ENCODE measurements around the gene STX16.

The STX16 gene

GRCh38 chr20:58675146-58675584 lies 24.1 kb downstream of the STX16 start:
- H3K27ac ChIP-seq (ENCODE audit: low read depth, low read length), result no peak overlapping the region
- H3K4me1 ChIP-seq (ENCODE audit: insufficient read depth, low read length), result no peaks in the 10 kb centered on the region
- H3K4me3 ChIP-seq (ENCODE audit: low read depth in 1 of 2, low read length in 2 of 2), result no peak overlapping the region
- H3K9ac ChIP-seq (ENCODE audit: low read length), result no peak overlapping the region
- H3K36me3 ChIP-seq (ENCODE audit: insufficient read depth, low read length), result peaks cover 61% of the 10 kb centered on the region
- no peaks in the 10 kb centered on the region for H3K27me3 ChIP-seq (ENCODE audit: control insufficient read depth in 1 of 2, insufficient read depth in 2 of 2, low read length in 2 of 2)
- H3K9me3 ChIP-seq (ENCODE audit: low read length), result no peaks in the 10 kb centered on the region

GRCh38 chr20:58675641-58676040 lies 24.6 kb downstream of the STX16 start:
- no peaks in the 10 kb centered on the region for H3K4me1 ChIP-seq (ENCODE audit: insufficient read depth, low read length)
- no peak overlapping the region for H3K27ac ChIP-seq (ENCODE audit: low read depth, low read length)
- no peak overlapping the region for H3K4me3 ChIP-seq (ENCODE audit: low read depth in 1 of 2, low read length in 2 of 2)
- peaks cover 61% of the 10 kb centered on the region for H3K36me3 ChIP-seq (ENCODE audit: insufficient read depth, low read length)
- no peaks in the 10 kb centered on the region for H3K9me3 ChIP-seq (ENCODE audit: low read length)
- H3K27me3 ChIP-seq (ENCODE audit: control insufficient read depth in 1 of 2, insufficient read depth in 2 of 2, low read length in 2 of 2), result no peaks in the 10 kb centered on the region
- H3K9ac ChIP-seq (ENCODE audit: low read length), result no peak overlapping the region

GRCh38 chr20:58676161-58676560 lies 25.1 kb downstream of the STX16 start:
- no peaks in the 10 kb centered on the region for H3K4me1 ChIP-seq (ENCODE audit: insufficient read depth, low read length)
- no peak overlapping the region for H3K9ac ChIP-seq (ENCODE audit: low read length)
- H3K9me3 ChIP-seq (ENCODE audit: low read length), result no peaks in the 10 kb centered on the region
- peaks cover 55% of the 10 kb centered on the region for H3K36me3 ChIP-seq (ENCODE audit: insufficient read depth, low read length)
- H3K27ac ChIP-seq (ENCODE audit: low read depth, low read length), result no peak overlapping the region
- no peak overlapping the region for H3K4me3 ChIP-seq (ENCODE audit: low read depth in 1 of 2, low read length in 2 of 2)
- H3K27me3 ChIP-seq (ENCODE audit: control insufficient read depth in 1 of 2, insufficient read depth in 2 of 2, low read length in 2 of 2), result no peaks in the 10 kb centered on the region

- peaks cover 55% of the 10 kb centered on the region for H3K36me3 ChIP-seq (ENCODE audit: insufficient read depth, low read length)
- H3K9ac ChIP-seq (ENCODE audit: low read length), result no peak overlapping the region
- no peaks in the 10 kb centered on the region for H3K9me3 ChIP-seq (ENCODE audit: low read length)
- no peaks in the 10 kb centered on the region for H3K27me3 ChIP-seq (ENCODE audit: control insufficient read depth in 1 of 2, insufficient read depth in 2 of 2, low read length in 2 of 2)
- H3K4me3 ChIP-seq (ENCODE audit: low read depth in 1 of 2, low read length in 2 of 2), result no peak overlapping the region
- no peaks in the 10 kb centered on the region for H3K4me1 ChIP-seq (ENCODE audit: insufficient read depth, low read length)
- no peak overlapping the region for H3K27ac ChIP-seq (ENCODE audit: low read depth, low read length)
Measured at GRCh38 chr20:58677079-58677604, 26.1 kb downstream of the STX16 start.

GRCh38 chr20:58677808-58678207 lies 26.7 kb downstream of the STX16 start:
- Histone ChIP-seq H3K9ac (ENCODE audit: low read length) (no peak overlapping the region), H3K27me3 (ENCODE audit: control insufficient read depth in 1 of 2, insufficient read depth in 2 of 2, low read length in 2 of 2) (no peaks in the 10 kb centered on the region), H3K9me3 (ENCODE audit: low read length) (no peaks in the 10 kb centered on the region), H3K27ac (ENCODE audit: low read depth, low read length) (no peak overlapping the region), H3K4me3 (ENCODE audit: low read depth in 1 of 2, low read length in 2 of 2) (no peak overlapping the region), H3K36me3 (ENCODE audit: insufficient read depth, low read length) (peaks cover 54% of the 10 kb centered on the region), H3K4me1 (ENCODE audit: insufficient read depth, low read length) (no peaks in the 10 kb centered on the region)

- no peak overlapping the region for H3K27ac ChIP-seq (ENCODE audit: low read depth, low read length)
- H3K36me3 ChIP-seq (ENCODE audit: insufficient read depth, low read length), result peaks cover 44% of the 10 kb centered on the region
Measured at GRCh38 chr20:58678806-58679205, 27.7 kb downstream of the STX16 start.

GRCh38 chr20:58682656-58683531 lies 31.8 kb downstream of the STX16 start:
- Histone ChIP-seq H3K9ac (ENCODE audit: low read length) (no peak overlapping the region), H3K4me3 (ENCODE audit: low read depth in 1 of 2, low read length in 2 of 2) (no peak overlapping the region), H3K27me3 (ENCODE audit: control insufficient read depth in 1 of 2, insufficient read depth in 2 of 2, low read length in 2 of 2) (no peaks in the 10 kb centered on the region), H3K9me3 (ENCODE audit: low read length) (no peaks in the 10 kb centered on the region), H3K27ac (ENCODE audit: low read depth, low read length) (no peak overlapping the region), H3K4me1 (ENCODE audit: insufficient read depth, low read length) (no peaks in the 10 kb centered on the region), H3K36me3 (ENCODE audit: insufficient read depth, low read length) (peaks cover 23% of the 10 kb centered on the region)

More at GRCh38 chr20:58678806-58679205, 27.7 kb downstream of the STX16 start:
- no peak overlapping the region for H3K4me3 ChIP-seq (ENCODE audit: low read depth in 1 of 2, low read length in 2 of 2)
- H3K4me1 ChIP-seq (ENCODE audit: insufficient read depth, low read length), result no peaks in the 10 kb centered on the region
- no peak overlapping the region for H3K9ac ChIP-seq (ENCODE audit: low read length)
- H3K9me3 ChIP-seq (ENCODE audit: low read length), result no peaks in the 10 kb centered on the region
- H3K27me3 ChIP-seq (ENCODE audit: control insufficient read depth in 1 of 2, insufficient read depth in 2 of 2, low read length in 2 of 2), result no peaks in the 10 kb centered on the region

- H3K36me3 ChIP-seq (ENCODE audit: insufficient read depth, low read length), result peaks cover 17% of the 10 kb centered on the region
- no peak overlapping the region for H3K27ac ChIP-seq (ENCODE audit: low read depth, low read length)
- H3K4me3 ChIP-seq (ENCODE audit: low read depth in 1 of 2, low read length in 2 of 2), result no peak overlapping the region
- peaks cover 1% of the 10 kb centered on the region for H3K4me1 ChIP-seq (ENCODE audit: insufficient read depth, low read length)
- H3K9me3 ChIP-seq (ENCODE audit: low read length), result no peaks in the 10 kb centered on the region
- no peak overlapping the region for H3K9ac ChIP-seq (ENCODE audit: low read length)
- no peaks in the 10 kb centered on the region for H3K27me3 ChIP-seq (ENCODE audit: control insufficient read depth in 1 of 2, insufficient read depth in 2 of 2, low read length in 2 of 2)
Measured at GRCh38 chr20:58684291-58684690, 33.2 kb downstream of the STX16 start.

GRCh38 chr20:58685988-58686387 lies 34.9 kb downstream of the STX16 start:
- Histone ChIP-seq H3K4me1 (ENCODE audit: insufficient read depth, low read length) (peaks cover 18% of the 10 kb centered on the region), H3K9ac (ENCODE audit: low read length) (no peak overlapping the region), H3K27me3 (ENCODE audit: control insufficient read depth in 1 of 2, insufficient read depth in 2 of 2, low read length in 2 of 2) (no peaks in the 10 kb centered on the region), H3K36me3 (ENCODE audit: insufficient read depth, low read length) (peaks cover 6% of the 10 kb centered on the region), H3K4me3 (ENCODE audit: low read depth in 1 of 2, low read length in 2 of 2) (no peak overlapping the region), H3K9me3 (ENCODE audit: low read length) (no peaks in the 10 kb centered on the region), H3K27ac (ENCODE audit: low read depth, low read length) (no peak overlapping the region)

- Histone ChIP-seq H3K27ac (ENCODE audit: low read depth, low read length) (no peak overlapping the region), H3K27me3 (ENCODE audit: control insufficient read depth in 1 of 2, insufficient read depth in 2 of 2, low read length in 2 of 2) (no peaks in the 10 kb centered on the region), H3K4me3 (ENCODE audit: low read depth in 1 of 2, low read length in 2 of 2) (no peak overlapping the region), H3K4me1 (ENCODE audit: insufficient read depth, low read length) (peaks cover 34% of the 10 kb centered on the region), H3K36me3 (ENCODE audit: insufficient read depth, low read length) (peaks cover 6% of the 10 kb centered on the region), H3K9ac (ENCODE audit: low read length) (no peak overlapping the region), H3K9me3 (ENCODE audit: low read length) (no peaks in the 10 kb centered on the region)
Measured at GRCh38 chr20:58688414-58688813, 37.3 kb downstream of the STX16 start.

- Histone ChIP-seq H3K4me1 (ENCODE audit: insufficient read depth, low read length) (peaks cover 38% of the 10 kb centered on the region), H3K36me3 (ENCODE audit: insufficient read depth, low read length) (peaks cover 6% of the 10 kb centered on the region), H3K9me3 (ENCODE audit: low read length) (no peaks in the 10 kb centered on the region), H3K9ac (ENCODE audit: low read length) (no peak overlapping the region), H3K27ac (ENCODE audit: low read depth, low read length) (no peak overlapping the region), H3K4me3 (ENCODE audit: low read depth in 1 of 2, low read length in 2 of 2) (no peak overlapping the region), H3K27me3 (ENCODE audit: control insufficient read depth in 1 of 2, insufficient read depth in 2 of 2, low read length in 2 of 2) (no peaks in the 10 kb centered on the region)
Measured at GRCh38 chr20:58688840-58689239, 37.8 kb downstream of the STX16 start.
